Endothelial cell of umbilical vein (primary cell): ENCODE measurements around the gene KAT7. TPM values are rescaled to one million over a fixed set of nuclear protein-coding genes. Genes with fewer than 3 reads are reported as not detected.

Experiments
- BruUV-seq: library from RNA; stranded (reverse); fragments of 400-500 nt; replicated peaks from 2 replicates; lab custom pipeline; 2021; lab: Mats Ljungman, UMichigan
- CTCF ChIA-PET: fragments of 300-600, 350-600 bp; sonication (Branson Sonifier 250); formaldehyde crosslinking; loops from one replicate; lab custom pipeline; 2021; ENCODE audit warnings: antibody characterized with exemption, inconsistent platforms; lab: Charles Lee
- POLR2A ChIA-PET: fragments of 300-600, 350-600 bp; sonication (Branson Sonifier 250); formaldehyde crosslinking; loops from one replicate; lab custom pipeline; 2021; ENCODE audit warnings: antibody characterized with exemption, inconsistent platforms; lab: Charles Lee
- DNase-seq: peaks from one replicate; pipeline ENCODE4 v3.0.0-alpha.2; 2011; ENCODE audit warnings: low read depth, low spot score
- FAIRE-seq: peaks from 2 replicates; lab custom pipeline; 2011; peaks lifted over from hg19 to GRCh38; lab: Jason Lieb, UNC
- H2AFZ ChIP-seq: 2 replicates; pipeline ENCODE4 v1.6.0; 2012; ENCODE audit warnings: low read depth, low read length, control low read depth, inconsistent platforms
- H3K27ac ChIP-seq: 2 replicates; pipeline ENCODE4 v1.5.1; 2011; ENCODE audit warnings: low read depth, mild to moderate bottlenecking, control low read depth, low read length, moderate library complexity; ENCODE audit not compliant: insufficient read depth
- H3K27me3 ChIP-seq, 2 experiments: 2 replicates each; pipeline versions ENCODE4 v1.6.0 to v1.6.1; 2011; ENCODE audit warnings: low read length in 2 of 2, mixed read lengths in 1 of 2; ENCODE audit not compliant: control insufficient read depth in 2 of 2, insufficient read depth in 2 of 2
- H3K36me3 ChIP-seq, 2 experiments: 2 replicates in 1 of 2; 3 replicates in 1 of 2; pipeline ENCODE4 v1.5.1; 2011; ENCODE audit warnings: low read length in 2 of 2, mild to moderate bottlenecking in 1 of 2, moderate library complexity in 1 of 2; ENCODE audit not compliant: control insufficient read depth in 2 of 2, insufficient read depth in 2 of 2; ENCODE audit errors: extremely low read depth in 1 of 2
- H3K4me1 ChIP-seq: 3 replicates; pipeline ENCODE4 v1.5.1; 2011; ENCODE audit warnings: mild to moderate bottlenecking, low read length; ENCODE audit not compliant: control insufficient read depth, insufficient read depth; ENCODE audit errors: extremely low read depth
- H3K4me2 ChIP-seq: 2 replicates; pipeline ENCODE4 v1.6.1; 2011; ENCODE audit warnings: low read length, control low read depth, mixed read lengths; ENCODE audit not compliant: insufficient read depth
- H3K4me3 ChIP-seq, 3 experiments: fragments of 200-600 bp in 1 of 3; sonication (generic), shearing (Covaris generic) in 1 of 3; replicated peaks in 1 of 3; 2 replicates each; pipeline ENCODE4 v1.5.1; 2011 to 2016; ENCODE audit warnings: control low read depth in 3 of 3, low read length in 3 of 3, mild to moderate bottlenecking in 2 of 3, inconsistent platforms in 1 of 3, low read depth in 1 of 3, moderate library complexity in 1 of 3; ENCODE audit not compliant: insufficient read depth in 1 of 3
- H3K79me2 ChIP-seq: 2 replicates; pipeline ENCODE4 v1.6.0; 2012; ENCODE audit warnings: low read length, inconsistent platforms; ENCODE audit not compliant: control insufficient read depth, insufficient read depth
- H3K9ac ChIP-seq: replicated peaks from 2 replicates; pipeline ENCODE3; 2011; ENCODE audit warnings: low read length, control low read depth; ENCODE audit not compliant: insufficient read depth; ENCODE audit errors: extremely low read depth
- H3K9me1 ChIP-seq: replicated peaks from 3 replicates; pipeline ENCODE4 v1.6.0; 2011; ENCODE audit warnings: mild to moderate bottlenecking, low read length; ENCODE audit not compliant: control insufficient read depth, insufficient read depth; ENCODE audit errors: extremely low read depth
- H3K9me3 ChIP-seq: replicated peaks from 2 replicates; pipeline ENCODE4 v1.5.1; 2012; ENCODE audit warnings: low read length, inconsistent platforms; ENCODE audit not compliant: control insufficient read depth, insufficient read depth
- H4K20me1 ChIP-seq: replicated peaks from 2 replicates; pipeline ENCODE3; 2011; ENCODE audit warnings: mild to moderate bottlenecking, low read length; ENCODE audit not compliant: control insufficient read depth, insufficient read depth; ENCODE audit errors: extremely low read depth
- CTCF ChIP-seq, 2 donors: IDR thresholded peaks; 1 replicate in 1 of 2; 2 replicates in 1 of 2; pipeline ENCODE4 v1.5.1; 2011; ENCODE audit warnings: low read length in 2 of 2, mild to moderate bottlenecking in 2 of 2, moderate library complexity in 2 of 2, control low read depth in 1 of 2, inconsistent platforms in 1 of 2, low read depth in 1 of 2; ENCODE audit not compliant: insufficient read depth in 1 of 2; ENCODE audit errors: extremely low read depth in 1 of 2
- EZH2 ChIP-seq: IDR thresholded peaks from 2 replicates; pipeline ENCODE4 v1.6.1; 2012; ENCODE audit warnings: borderline replicate concordance, low read depth, mild to moderate bottlenecking, moderate library complexity, low read length, inconsistent platforms; ENCODE audit not compliant: severe bottlenecking
- FOS ChIP-seq: IDR thresholded peaks from 2 replicates; pipeline ENCODE4 v1.6.1; 2011; ENCODE audit warnings: mild to moderate bottlenecking, low read length, moderate library complexity, borderline replicate concordance; ENCODE audit not compliant: insufficient read depth
- GATA2 ChIP-seq: IDR thresholded peaks from 2 replicates; pipeline ENCODE4 v1.7.0; 2011; ENCODE audit warnings: low read depth, mild to moderate bottlenecking, moderate library complexity, mixed read lengths, low read length; ENCODE audit not compliant: insufficient read length, insufficient read depth
- JUN ChIP-seq: IDR thresholded peaks from 2 replicates; pipeline ENCODE4 v1.6.1; 2011; ENCODE audit warnings: borderline replicate concordance, low read depth; ENCODE audit not compliant: insufficient read length, insufficient read depth
- MAX ChIP-seq: IDR thresholded peaks from 2 replicates; pipeline ENCODE4 v1.6.1; 2011; ENCODE audit not compliant: insufficient read depth, insufficient read length
- MYC ChIP-seq: IDR thresholded peaks from one replicate; pipeline ENCODE4 v1.6.1; 2011; ENCODE audit warnings: mild to moderate bottlenecking, low read depth, low read length
- POLR2A ChIP-seq: IDR thresholded peaks from 2 replicates; pipeline ENCODE4 v1.6.1; 2012; ENCODE audit warnings: low read depth, mild to moderate bottlenecking, control low read depth, low read length
- POLR2AphosphoS5 ChIP-seq: IDR thresholded peaks from 2 replicates; pipeline ENCODE4 v1.6.1; 2012; ENCODE audit warnings: low read depth, mild to moderate bottlenecking, control low read depth, low read length, moderate library complexity; ENCODE audit not compliant: insufficient read depth
- dilution Hi-C: fragments of 300-500 bp; cut with MboI; formaldehyde crosslinking; loops from one replicate; pipeline ENCODE4 v1.15.0; 2019; ENCODE audit warnings: low sequenced_read_pairs; ENCODE audit not compliant: extremely low pct_ligation_motif_present
- intact Hi-C: fragments of 100-400 bp; cut with micrococcal nuclease; formaldehyde crosslinking; loops from one replicate; pipeline ENCODE4 v1.10.0; 2022
- polyA plus RNA-seq, 4 experiments: library from polyadenylated mRNA; depleted of rRNA in 3 of 4; stranded (reverse) in 3 of 4; unstranded in 1 of 4; fragments of >200 nt; gene quantifications; 2 replicates each; pipeline versions ENCODE4 v1.2.1 to v1.2.3, GENCODE V29; 2011 to 2012; ENCODE audit warnings: missing spikeins in 1 of 4
- total RNA-seq: library from RNA; stranded (reverse); gene quantifications from 2 replicates; pipeline ENCODE4 v1.2.3, GENCODE V29; 2021

The KAT7 gene
- total and polyA plus RNA-seq, 2 donors (not counting 3 experiments of a cell fraction or from before 2014, with no cell fraction given): 44.5 to 66.2 TPM

DNA sequence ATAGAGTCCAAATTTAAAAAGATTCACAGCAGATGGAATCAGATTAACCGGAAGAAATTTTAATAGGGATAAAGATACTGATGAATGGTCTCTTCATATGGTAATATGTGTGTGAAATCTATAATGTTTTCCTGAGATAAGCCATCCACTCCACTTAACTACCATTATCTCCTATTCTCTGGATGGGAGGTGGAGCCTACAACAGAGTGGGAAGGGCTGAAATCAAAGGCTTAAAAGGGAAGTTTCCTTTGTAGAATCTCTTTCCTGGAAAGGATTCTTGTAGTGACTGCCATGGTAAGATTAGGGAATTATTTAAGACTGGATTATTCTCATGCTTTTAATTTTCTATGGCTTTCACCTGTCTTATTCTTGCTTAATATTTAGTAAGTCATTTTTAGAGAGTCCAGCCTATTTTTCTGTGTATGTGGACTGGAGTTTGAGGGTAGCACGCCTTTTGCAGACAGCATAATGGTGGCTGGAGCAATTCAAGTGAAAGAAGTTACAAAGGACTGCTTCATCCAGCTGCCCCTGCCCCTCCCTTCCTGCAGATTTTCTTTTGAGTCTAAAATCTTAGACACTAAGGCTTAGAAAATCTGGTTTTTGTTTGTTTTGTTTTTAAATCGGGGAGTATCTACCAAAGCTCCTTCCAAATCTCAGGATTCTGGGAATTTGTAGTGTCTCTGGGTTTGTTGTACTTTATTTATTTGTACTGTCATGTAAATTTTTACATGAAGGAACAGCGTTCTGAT lies 26.5 kb downstream of the KAT7 start:
- POLR2A ChIA-PET: no interaction called here

More for the DNA sequence above, 26.5 kb downstream of the KAT7 start:
- peak overlapping the region; percentile 60 for H3K27ac ChIP-seq
- peak overlapping the region; percentile 69 for H3K4me2 ChIP-seq
- H4K20me1 ChIP-seq: no peaks in the 10 kb centered on the region
- H3K9me1 ChIP-seq: no peaks in the 10 kb centered on the region
- CTCF ChIA-PET: interaction anchor here (0.9 to 1.8 kb wide), 7 partner anchors 14 to 46 kb away, joined by 3 to 5 read pairs (median 3); no protein-coding TSS in a partner anchor
- no TSS peak for BruUV-seq
- DNase-seq (no peak), FAIRE-seq (no peak)
- H3K4me1 ChIP-seq: peaks cover 41% of the 10 kb centered on the region
- intact Hi-C loops: no loop called here
- H3K9ac ChIP-seq: peak overlapping the region; percentile 37
- no peak overlapping the region for H2AFZ ChIP-seq
- TF ChIP-seq POLR2A (no peak), MYC (no peak), POLR2AphosphoS5 (no peak), JUN (no peak), CTCF (IDR thresholded peaks at IDR 0.05; ENCODE audit: extremely low read depth in 1 of 2, insufficient read depth in 1 of 2, low read depth in 1 of 2, low read length in 2 of 2) (no peak), MAX (no peak), FOS (no peak), GATA2 (no peak), EZH2 (no peak)
- dilution Hi-C loops: no loop called here
- peak overlapping the region in 2 of 3 experiments; percentile 8 to 26 for H3K4me3 ChIP-seq
- peaks cover 9% of the 10 kb centered on the region for H3K79me2 ChIP-seq
- H3K9me3 ChIP-seq: no peaks in the 10 kb centered on the region
- peaks cover 3 to 8% of the 10 kb centered on the region in 2 experiments for H3K36me3 ChIP-seq
- no peaks in the 10 kb centered on the region for H3K27me3 ChIP-seq
